VCaP (cell line): ENCODE measurements around the gene SPATA46.

ENCODE experiments used
- H3K27ac ChIP-seq: fragments of 450-650 bp; 2 replicates; pipeline ENCODE4 v1.5.1; 2017
- CTCF ChIP-seq: fragments of 450-650 bp; conservative IDR thresholded peaks from 2 replicates; pipeline ENCODE4 v1.5.1; 2017; ENCODE audit warnings: mild to moderate bottlenecking, moderate library complexity

Gene SPATA46

DNA sequence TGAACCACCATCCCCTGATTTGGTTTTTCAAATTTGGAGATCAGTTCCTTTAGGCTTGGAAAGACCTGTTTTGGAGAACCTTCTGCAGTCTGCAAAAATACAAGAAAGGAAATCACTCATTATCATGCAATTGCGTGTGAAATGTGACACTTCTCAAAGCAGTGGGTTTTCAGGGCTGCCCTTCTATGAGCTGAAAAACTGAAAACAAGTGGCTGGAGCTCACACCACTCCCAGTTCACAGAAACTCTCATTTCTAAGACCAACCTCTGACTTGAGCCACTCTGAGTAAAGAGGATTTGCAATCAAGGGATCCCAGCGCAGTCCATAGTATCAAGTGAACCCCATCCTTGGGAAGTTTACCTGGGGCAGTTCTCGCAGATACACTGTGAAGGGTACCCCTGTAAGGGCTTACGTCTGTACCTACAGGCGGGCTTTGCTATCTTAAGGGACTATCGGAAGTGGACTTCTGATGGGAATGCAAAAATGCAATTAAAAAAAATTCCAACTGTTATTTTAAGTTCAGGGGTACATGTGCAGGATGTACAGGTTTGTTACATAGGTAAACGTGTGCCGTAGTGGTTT lies 22.4 kb upstream of the SPATA46 start:
- H3K27ac ChIP-seq, result no peak overlapping the region
- no peak for TF ChIP-seq CTCF

DNA sequence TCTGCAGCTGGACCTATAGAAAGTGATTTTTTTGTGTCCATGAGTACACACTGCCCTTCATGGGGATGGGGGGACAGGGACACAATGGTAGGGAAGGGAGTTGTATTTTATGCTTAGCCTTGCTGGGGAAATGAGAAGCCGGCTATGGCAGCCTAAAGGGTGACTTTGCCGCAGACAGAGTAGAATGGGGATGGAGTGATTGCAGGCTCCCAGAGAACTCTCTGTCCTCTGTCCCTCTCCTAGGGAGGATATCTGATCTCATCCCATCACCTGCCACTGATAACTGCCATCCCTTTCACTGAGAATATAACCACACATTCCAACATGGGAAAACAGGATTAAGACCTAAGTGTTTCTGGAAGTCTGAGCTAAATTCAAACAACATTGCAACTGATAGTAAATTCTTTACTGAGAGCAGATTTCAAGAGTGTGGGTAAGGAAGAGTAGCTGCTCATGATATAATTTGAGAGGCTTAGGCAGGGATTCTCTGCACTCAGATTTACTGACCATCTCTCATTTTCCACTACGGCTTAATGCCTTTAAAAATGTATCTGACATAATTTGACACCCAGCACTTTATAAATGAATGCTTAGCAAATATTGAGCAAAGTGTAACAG lies 21.4 kb upstream of the SPATA46 start:
- no peak for TF ChIP-seq CTCF
- H3K27ac ChIP-seq, result no peak overlapping the region

DNA sequence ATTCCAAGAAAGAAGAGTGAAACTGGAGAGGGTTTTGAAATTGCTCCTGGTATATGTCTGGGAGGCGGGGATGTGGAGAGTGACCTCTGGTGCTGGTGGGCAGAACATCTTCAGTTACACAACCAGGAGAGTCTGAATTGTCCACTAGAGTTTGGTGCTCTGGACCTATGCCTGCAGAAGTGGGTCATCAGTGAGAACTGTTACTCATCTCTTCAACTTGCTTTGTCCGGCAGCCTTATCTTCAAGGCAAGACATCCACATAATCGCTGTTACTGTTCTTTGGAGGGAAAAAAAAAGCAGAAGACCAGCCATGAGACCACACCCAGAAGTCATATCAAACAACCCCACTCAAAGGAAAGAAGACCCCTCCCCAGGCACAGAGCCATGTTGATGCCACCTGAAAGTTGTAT lies 20.4 kb upstream of the SPATA46 start:
- H3K27ac ChIP-seq, result no peak overlapping the region
- TF ChIP-seq CTCF, result no peak

GRCh38 chr1:162396201-162396906 lies 19.7 kb upstream of the SPATA46 start:
- TF ChIP-seq CTCF, result no peak
- H3K27ac ChIP-seq, result no peak overlapping the region

DNA sequence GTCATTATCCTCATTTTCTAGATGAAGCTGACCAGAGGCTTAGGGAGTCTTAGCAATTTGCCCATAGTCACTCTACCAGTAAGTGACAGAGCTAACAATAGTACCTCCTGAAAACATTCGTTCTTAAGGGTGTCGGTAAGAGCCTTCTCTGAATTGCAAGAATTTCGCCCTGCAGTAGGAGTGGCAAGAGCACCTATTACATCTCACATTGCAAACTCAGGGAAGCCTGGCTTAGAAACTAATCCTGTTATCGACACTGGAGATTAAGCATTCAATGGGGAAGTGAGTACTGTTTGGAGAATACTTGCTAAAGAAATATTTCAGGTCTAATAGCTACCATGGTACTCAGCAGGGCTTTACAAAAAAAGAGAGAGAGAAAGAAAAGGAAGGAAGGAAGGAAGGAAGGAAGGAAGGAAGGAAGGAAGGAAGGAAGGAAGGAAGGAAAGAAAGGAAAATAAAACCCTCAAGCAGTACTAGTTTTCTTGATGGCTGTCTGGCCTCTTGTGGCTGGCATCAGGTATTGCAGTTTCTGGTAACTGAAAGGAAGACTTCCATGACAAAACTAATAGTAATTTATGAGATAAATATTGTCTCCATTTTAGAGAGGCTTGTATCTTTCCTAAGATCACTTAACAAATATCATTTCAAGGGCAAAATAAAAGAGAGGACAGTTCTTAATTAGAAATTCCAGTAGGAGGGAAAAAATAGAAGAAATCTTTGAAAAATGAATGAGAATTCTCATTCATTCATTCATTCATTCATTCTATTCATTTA lies 15.3 kb upstream of the SPATA46 start:
- TF ChIP-seq CTCF, result peak; percentile 83
- no peak overlapping the region; the same call in 1 of the 2 replicates for H3K27ac ChIP-seq

- no peak overlapping the region for H3K27ac ChIP-seq
- TF ChIP-seq CTCF, result no peak
Observed at GRCh38 chr1:162390396-162391185, 13.9 kb upstream of the SPATA46 start.
